Memory B cell (primary cell): Measurements from ENCODE around the gene ACOT8.
"Not testable (repeated sequence)": the region's sequence is repeated elsewhere in the genome, so short reads cannot be mapped to it uniquely, and the experiment has no call there.

Experiments
- ATAC-seq: fragments of 150-1000 bp; cut with Tn5 transposase; 2 replicates; pipeline ENCODE4 v1.10.0; 2021; ENCODE audit warnings: low read depth, mild to moderate bottlenecking, moderate library complexity
- DNase-seq, 2 donors: peaks; one replicate each; pipeline ENCODE4 v3.0.0; 2022; ENCODE audit warnings: low spot score in 2 of 2
- H3K27ac Mint-ChIP-seq: one replicate; pipeline ENCODE4 v1.8.0; 2022; ENCODE audit warnings: mild to moderate bottlenecking, moderate library complexity, mixed read lengths
- H3K27me3 Mint-ChIP-seq: one replicate; pipeline ENCODE4 v1.8.0; 2022; ENCODE audit warnings: mixed read lengths
- H3K36me3 Mint-ChIP-seq: one replicate; pipeline ENCODE4 v1.8.0; 2022; ENCODE audit warnings: mild to moderate bottlenecking, mixed read lengths
- H3K4me1 Mint-ChIP-seq: one replicate; pipeline ENCODE4 v1.8.0; 2022; ENCODE audit warnings: mixed read lengths
- H3K4me3 Mint-ChIP-seq: one replicate; pipeline ENCODE4 v1.8.0; 2022; ENCODE audit warnings: mild to moderate bottlenecking, moderate library complexity, mixed read lengths
- H3K9me3 Mint-ChIP-seq: one replicate; pipeline ENCODE4 v1.8.0; 2022; ENCODE audit warnings: mixed read lengths

ACOT8 gene

DNA sequence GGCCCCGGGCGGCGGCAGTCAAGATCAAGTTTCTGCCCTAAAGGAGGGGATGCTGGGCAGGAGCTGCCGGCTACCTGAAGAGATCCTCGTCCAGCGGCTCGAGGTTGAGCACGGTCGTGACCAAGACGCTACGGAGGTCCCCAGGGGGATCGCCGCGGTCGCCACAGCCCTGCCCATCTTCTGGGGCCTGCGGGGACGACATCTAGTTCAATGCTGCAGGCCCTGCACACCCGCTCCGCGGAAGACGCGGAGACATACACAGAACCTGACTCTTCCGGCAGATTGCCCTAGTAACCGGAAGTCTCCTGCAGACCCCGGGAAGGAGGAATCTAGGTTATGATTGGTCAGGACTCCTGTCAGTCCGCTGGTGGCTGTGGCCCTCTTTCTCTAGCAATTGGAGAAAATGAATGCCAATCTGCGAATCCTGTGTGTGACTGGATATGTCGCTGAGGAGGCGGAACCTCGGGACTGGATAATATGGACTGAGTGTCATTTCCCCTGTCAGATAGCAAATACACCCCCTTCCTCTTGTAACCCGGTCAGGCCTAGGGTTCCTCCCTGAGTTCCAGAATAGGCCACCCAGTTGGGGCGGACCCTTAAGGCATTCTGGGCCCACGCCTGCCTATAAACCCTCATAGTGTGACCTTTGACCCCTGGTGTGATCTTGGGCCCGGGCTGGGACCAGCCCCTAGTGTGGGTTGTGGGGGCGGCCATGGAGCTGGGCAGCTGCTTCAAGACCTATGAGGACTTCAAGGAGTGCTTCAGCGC, at the start of gene ACOT8, which contains the start of gene ZSWIM3:
ACOT8 (minus strand) TSS at position 279 of the 768 bp plus-strand sequence; CDS start at position 202, 77 bp downstream.
ZSWIM3 (plus strand) TSS at position 501 of the 768 bp plus-strand sequence; CDS start at position 713, 212 bp downstream.
- Mint-ChIP-seq H3K36me3 (peaks cover 4% of the 10 kb centered on the region), H3K4me3 (peak within 1 kb of the TSS; percentile 96), H3K9me3 (no peaks in the 10 kb centered on the region), H3K27ac (peak within 1 kb of the TSS; percentile 93), H3K27me3 (no peaks in the 10 kb centered on the region), H3K4me1 (peaks cover 13% of the 10 kb centered on the region)
- DNase-seq (peak; percentile 79 to 96), ATAC-seq (peak; percentile 96)

DNA sequence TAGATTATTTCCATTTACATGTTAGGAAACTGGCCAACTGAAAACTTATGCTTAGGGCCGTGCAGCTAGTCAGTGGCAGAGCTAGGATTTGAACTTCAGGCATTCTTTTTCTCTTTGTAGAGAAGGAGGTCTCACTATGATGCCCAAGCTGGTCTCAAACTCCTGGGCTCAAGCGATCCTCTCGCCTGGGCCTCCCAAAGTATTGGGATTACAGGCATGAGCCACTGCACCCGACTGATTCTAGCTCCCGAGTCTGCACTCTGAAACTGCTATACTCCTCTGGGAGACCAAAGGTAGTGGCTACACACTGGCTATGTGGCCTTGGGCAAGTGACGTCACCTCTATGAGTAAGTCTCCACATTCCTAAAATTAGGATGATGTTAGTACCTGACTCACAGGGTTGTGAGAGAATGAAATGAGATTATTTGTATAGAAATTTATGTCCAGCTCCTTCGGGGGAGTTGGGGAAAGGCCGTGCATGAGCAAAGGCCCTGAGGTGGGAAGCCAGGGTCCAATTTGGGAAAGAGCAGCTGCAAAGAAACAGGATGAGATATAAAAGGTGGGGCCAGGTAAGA, 48.4 kb upstream of the ACOT8 start:
- H3K27ac Mint-ChIP-seq, result no peak overlapping the region
- ATAC-seq, result no peak

DNA sequence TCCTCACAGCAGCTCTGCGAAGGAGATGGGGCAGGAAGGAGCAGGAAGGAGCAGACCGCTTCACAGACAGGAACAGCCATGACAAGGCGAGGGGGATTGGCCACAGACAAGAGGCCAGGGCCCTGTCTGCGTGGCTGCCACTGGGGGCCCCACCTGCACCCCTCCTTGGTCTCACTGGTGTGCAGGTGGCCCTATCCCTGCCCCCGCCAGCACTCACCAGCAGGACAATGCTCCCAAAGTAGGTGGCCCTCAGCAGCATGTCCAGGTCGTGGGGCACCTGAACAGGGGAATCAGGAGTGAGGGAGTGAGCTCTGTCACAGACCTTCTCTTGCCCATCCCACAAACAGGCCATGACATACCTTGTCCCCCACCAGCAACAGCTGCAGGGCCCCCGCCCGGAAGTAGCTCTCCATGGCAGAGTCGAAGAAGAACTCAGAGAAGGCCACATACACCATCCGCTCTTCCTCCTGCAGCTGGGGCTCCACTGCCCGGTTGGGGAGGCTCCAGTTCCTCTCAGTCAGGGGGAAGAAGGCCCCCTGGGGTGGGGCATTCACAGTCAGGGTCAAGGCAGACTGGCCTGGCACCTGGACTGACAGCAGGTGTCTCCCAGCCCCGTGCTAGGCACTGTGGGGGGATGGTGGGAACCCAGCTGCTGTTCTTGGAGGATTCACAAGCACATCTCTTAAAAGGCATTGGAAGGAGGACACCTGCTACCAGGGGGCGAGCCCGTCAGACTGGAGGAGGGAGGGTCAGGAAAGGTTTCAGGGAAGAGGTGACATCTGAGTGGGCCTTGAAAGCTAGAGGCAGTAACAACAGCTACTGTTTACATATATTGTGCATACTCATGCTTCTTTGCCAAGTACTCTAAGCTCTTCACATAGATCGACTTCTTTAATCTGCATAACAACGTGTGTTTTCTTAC, 47.7 kb upstream of the ACOT8 start:
- H3K27ac Mint-ChIP-seq, result no peak overlapping the region
- no peak for ATAC-seq
- no peaks in the 10 kb centered on the region for H3K9me3 Mint-ChIP-seq
- H3K4me3 Mint-ChIP-seq, result no peak overlapping the region
- no peak for DNase-seq
- no peaks in the 10 kb centered on the region for H3K27me3 Mint-ChIP-seq
- peaks cover 11% of the 10 kb centered on the region for H3K4me1 Mint-ChIP-seq
- H3K36me3 Mint-ChIP-seq, result no peaks in the 10 kb centered on the region

More for the DNA sequence above, 48.4 kb upstream of the ACOT8 start:
- Mint-ChIP-seq H3K27me3 (no peaks in the 10 kb centered on the region), H3K9me3 (no peaks in the 10 kb centered on the region), H3K36me3 (no peaks in the 10 kb centered on the region), H3K4me3 (no peak overlapping the region), H3K4me1 (peaks cover 12% of the 10 kb centered on the region)
- DNase-seq, result no peak

DNA sequence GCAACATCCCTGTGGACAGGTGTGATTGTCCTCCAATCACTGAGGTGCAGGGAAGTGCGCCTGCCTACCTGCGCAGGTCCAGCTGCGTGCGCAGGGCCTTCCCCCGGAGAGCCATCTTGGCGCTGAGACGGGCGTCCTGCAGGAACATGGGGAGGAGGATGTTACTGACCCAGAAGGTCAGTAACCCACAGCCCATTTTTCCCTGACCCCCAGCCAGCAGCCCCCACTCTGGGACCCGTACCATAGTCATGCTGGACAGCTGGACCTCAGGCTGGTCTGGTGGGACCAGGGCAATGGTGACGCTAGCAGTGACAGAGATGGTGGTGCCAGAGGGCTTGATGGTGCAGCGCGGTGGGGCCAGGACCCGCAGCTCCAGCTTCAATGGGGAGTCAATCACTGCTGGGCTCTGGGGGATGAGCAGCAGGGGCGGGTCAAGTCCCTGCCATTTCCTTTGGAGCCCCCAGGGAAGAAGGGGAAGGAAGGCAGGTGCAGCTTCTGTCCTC, 45.1 kb upstream of the ACOT8 start:
- no peak for DNase-seq
- H3K27ac Mint-ChIP-seq, result no peak overlapping the region
- H3K27me3 Mint-ChIP-seq, result no peaks in the 10 kb centered on the region
- peaks cover 10% of the 10 kb centered on the region for H3K36me3 Mint-ChIP-seq
- H3K4me3 Mint-ChIP-seq, result no peak overlapping the region
- H3K4me1 Mint-ChIP-seq, result peaks cover 8% of the 10 kb centered on the region
- no peak for ATAC-seq
- no peaks in the 10 kb centered on the region for H3K9me3 Mint-ChIP-seq

DNA sequence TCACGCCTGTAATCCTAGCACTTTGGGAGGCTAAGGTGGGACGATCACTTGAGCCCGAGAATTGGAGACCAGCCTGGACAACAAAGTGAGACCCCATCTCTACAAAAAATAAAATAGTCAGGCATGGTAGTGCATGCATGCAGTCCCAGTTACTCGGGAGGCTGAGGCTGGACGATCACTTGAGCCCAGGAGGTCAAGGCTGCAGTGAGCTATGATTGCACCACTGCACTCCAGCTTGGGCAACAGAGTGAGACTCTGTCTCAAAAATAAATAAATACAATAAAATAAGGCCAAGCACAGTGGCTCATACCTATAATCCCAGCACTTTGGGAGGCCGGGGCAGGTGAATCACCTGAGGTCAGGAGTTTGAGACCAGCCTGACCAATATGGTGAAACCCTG, 44.1 kb upstream of the ACOT8 start:
- H3K27ac Mint-ChIP-seq, DNase-seq, H3K27me3 Mint-ChIP-seq, H3K4me3 Mint-ChIP-seq, H3K4me1 Mint-ChIP-seq, ATAC-seq, H3K9me3 Mint-ChIP-seq: not testable (repeated sequence)
- H3K36me3 Mint-ChIP-seq, result peaks cover 14% of the 10 kb centered on the region

DNA sequence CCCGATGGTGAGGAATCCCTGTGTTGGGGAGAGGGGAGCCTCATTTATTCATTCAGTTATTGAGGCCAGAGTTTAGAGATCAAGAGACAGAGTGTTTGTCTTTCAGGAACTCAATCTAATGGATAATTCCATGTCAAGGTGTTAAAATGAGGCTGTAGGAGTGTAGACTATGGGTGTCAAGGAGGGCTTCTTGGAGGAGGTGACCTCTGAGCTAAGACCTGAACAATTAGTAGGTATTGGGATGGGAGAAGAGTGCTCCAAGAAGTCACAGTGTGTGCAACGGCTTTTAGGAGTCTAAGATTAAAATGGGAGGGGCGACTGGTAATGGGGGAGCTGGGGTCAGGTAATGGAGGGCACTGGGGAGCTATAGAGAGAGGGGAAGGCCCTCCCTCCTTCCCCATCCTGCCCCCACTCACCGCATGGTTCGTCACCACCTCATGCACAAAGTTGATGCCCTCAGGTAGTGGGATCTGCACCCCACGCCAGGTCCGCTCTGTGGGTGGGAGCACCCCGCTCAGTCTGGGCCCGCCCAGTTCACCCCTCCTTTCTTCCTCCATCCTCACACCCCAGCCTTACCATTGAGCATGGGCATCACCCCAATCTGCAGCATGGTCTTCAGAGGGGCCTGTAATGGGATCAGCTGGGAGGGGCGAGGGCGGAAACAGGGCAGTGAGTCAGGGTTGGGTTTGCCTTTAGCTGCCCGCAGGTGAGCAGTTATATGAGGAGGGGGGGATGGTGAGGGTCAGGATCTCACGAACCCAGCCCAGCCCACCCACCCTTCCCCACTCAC, 42.0 kb upstream of the ACOT8 start:
- no peak overlapping the region for H3K27ac Mint-ChIP-seq
- no peaks in the 10 kb centered on the region for H3K27me3 Mint-ChIP-seq
- ATAC-seq (no peak), DNase-seq (no peak)
- peaks cover 8% of the 10 kb centered on the region for H3K4me1 Mint-ChIP-seq
- no peak overlapping the region for H3K4me3 Mint-ChIP-seq
- no peaks in the 10 kb centered on the region for H3K9me3 Mint-ChIP-seq
- peaks cover 14% of the 10 kb centered on the region for H3K36me3 Mint-ChIP-seq

DNA sequence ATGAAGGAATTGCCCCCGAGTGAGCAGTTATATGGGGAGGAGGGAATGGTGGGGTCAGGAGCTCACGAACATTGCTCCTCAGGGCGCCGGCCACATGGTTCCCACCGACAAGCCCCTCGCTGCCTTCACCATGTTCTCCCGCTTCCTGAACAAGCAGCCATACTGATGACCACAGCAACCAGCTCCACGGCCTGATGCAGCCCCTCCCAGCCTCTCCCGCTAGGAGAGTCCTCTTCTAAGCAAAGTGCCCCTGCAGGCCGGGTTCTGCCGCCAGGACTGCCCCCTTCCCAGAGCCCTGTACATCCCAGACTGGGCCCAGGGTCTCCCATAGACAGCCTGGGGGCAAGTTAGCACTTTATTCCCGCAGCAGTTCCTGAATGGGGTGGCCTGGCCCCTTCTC, 41.1 kb upstream of the ACOT8 start:
- H3K9me3 Mint-ChIP-seq, result no peaks in the 10 kb centered on the region
- no peak overlapping the region for H3K4me3 Mint-ChIP-seq
- H3K27me3 Mint-ChIP-seq, result no peaks in the 10 kb centered on the region
- ATAC-seq, result no peak
- H3K36me3 Mint-ChIP-seq, result peaks cover 16% of the 10 kb centered on the region
- DNase-seq, result no peak
- peaks cover 10% of the 10 kb centered on the region for H3K4me1 Mint-ChIP-seq
- H3K27ac Mint-ChIP-seq, result no peak overlapping the region

DNA sequence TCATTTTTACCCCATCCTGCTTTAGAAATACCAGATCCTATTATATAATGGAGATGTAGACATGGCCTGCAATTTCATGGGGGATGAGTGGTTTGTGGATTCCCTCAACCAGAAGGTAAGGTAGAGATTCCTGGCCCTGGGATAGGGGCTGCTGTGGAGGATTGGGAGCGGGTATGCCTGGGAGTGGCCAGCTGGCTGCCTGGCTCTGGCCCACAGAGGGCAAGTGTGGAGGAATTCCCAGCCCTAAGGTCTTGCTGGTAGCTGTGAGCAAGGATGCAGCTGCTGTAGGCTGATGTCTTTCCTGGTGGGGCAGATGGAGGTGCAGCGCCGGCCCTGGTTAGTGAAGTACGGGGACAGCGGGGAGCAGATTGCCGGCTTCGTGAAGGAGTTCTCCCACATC, 40.5 kb upstream of the ACOT8 start:
- no peaks in the 10 kb centered on the region for H3K9me3 Mint-ChIP-seq
- H3K36me3 Mint-ChIP-seq, result peaks cover 17% of the 10 kb centered on the region
- ATAC-seq (no peak), DNase-seq (no peak)
- no peaks in the 10 kb centered on the region for H3K27me3 Mint-ChIP-seq
- no peak overlapping the region for H3K4me3 Mint-ChIP-seq
- H3K27ac Mint-ChIP-seq, result no peak overlapping the region
- peaks cover 11% of the 10 kb centered on the region for H3K4me1 Mint-ChIP-seq

DNA sequence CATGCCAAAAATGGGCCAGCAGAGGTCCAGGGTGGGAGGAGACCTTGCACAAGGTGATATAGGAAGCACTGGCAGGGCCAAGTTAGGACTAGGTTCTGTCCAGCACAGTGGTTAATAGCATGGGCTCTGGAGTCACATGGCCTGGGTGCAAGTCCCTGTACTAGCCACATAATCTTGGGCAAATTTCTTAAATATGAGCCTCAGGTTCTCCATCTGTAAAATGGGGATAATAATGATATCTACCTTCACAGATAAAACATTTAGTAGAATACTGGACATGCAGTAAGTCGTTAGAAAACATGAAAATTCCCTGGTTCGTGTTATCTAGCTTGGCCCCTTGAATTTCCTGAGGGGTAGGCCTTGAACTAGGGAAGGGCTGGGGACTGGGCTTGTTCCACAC, 40.1 kb upstream of the ACOT8 start:
- Mint-ChIP-seq H3K4me3 (no peak overlapping the region), H3K27ac (no peak overlapping the region), H3K36me3 (peaks cover 17% of the 10 kb centered on the region), H3K27me3 (no peaks in the 10 kb centered on the region), H3K4me1 (peaks cover 13% of the 10 kb centered on the region), H3K9me3 (no peaks in the 10 kb centered on the region)
- no peak for ATAC-seq
- no peak for DNase-seq

DNA sequence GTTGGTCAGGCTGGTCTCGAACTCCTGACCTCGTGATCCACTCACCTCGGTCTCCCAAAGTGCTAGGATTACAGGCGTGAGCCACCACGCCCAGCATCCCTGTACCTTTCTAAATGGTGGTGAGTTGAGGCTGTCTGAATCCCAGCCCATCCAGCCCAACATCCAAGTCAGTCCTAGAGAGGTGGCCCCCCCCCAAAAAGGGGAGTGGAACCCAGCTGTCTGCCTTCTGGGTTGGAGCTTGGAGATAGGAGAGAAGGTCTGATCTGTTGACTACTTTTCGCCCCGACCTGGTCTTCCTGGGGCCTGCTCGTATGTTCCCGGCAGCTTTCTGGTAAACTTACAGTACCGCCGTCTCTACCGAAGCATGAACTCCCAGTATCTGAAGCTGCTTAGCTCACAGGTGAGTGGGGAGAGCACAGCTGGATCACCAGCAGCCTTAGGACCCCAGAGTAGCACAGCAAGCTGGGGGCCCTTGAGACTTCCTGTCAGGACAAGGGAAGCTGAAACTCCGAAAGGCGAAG, 39.5 kb upstream of the ACOT8 start:
- H3K27me3 Mint-ChIP-seq, result no peaks in the 10 kb centered on the region
- H3K27ac Mint-ChIP-seq, result no peak overlapping the region
- no peak overlapping the region for H3K4me3 Mint-ChIP-seq
- ATAC-seq (no peak), DNase-seq (no peak)
- H3K4me1 Mint-ChIP-seq, result peaks cover 18% of the 10 kb centered on the region
- peaks cover 17% of the 10 kb centered on the region for H3K36me3 Mint-ChIP-seq
- no peaks in the 10 kb centered on the region for H3K9me3 Mint-ChIP-seq

DNA sequence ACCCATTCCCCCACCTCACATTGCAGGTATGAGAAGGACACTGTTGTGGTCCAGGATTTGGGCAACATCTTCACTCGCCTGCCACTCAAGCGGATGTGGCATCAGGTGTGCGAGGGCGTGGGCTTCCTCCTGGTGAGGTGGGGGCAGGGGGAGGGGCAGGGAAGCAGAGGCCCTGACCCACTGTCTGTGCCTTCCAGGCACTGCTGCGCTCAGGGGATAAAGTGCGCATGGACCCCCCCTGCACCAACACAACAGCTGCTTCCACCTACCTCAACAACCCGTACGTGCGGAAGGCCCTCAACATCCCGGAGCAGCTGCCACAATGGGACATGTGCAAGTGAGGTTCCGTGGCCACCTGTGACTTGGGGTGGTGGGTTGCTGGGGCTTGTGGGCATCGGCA, 37.6 kb upstream of the ACOT8 start:
- H3K9me3 Mint-ChIP-seq, result no peaks in the 10 kb centered on the region
- ATAC-seq (no peak), DNase-seq (no peak)
- H3K27me3 Mint-ChIP-seq, result no peaks in the 10 kb centered on the region
- peaks cover 25% of the 10 kb centered on the region for H3K4me1 Mint-ChIP-seq
- no peak overlapping the region for H3K27ac Mint-ChIP-seq
- no peak overlapping the region for H3K4me3 Mint-ChIP-seq
- H3K36me3 Mint-ChIP-seq, result peaks cover 17% of the 10 kb centered on the region

DNA sequence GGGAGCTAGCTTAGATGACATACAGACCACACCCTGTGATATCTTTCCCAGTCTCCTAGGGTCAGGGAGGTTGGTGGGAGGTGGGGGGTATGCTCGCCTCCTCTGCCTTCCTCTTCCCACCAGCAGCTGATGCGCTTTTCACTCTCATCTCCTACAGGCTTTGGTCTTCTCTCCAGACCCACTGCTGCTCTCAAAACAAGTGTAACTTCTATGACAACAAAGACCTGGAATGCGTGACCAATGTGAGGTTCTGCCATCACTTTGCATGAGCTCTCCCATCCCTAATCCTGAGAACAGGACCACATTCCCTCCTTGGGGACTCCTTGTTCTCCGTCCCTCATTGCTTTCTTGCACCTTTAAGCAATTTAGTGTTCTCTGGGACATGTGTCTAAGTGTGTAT, 36.6 kb upstream of the ACOT8 start:
- Mint-ChIP-seq H3K9me3 (no peaks in the 10 kb centered on the region), H3K27me3 (no peaks in the 10 kb centered on the region), H3K27ac (peak overlapping the region; percentile 53), H3K36me3 (peaks cover 14% of the 10 kb centered on the region), H3K4me1 (peaks cover 25% of the 10 kb centered on the region), H3K4me3 (no peak overlapping the region)
- DNase-seq, result no peak
- ATAC-seq, result no peak

DNA sequence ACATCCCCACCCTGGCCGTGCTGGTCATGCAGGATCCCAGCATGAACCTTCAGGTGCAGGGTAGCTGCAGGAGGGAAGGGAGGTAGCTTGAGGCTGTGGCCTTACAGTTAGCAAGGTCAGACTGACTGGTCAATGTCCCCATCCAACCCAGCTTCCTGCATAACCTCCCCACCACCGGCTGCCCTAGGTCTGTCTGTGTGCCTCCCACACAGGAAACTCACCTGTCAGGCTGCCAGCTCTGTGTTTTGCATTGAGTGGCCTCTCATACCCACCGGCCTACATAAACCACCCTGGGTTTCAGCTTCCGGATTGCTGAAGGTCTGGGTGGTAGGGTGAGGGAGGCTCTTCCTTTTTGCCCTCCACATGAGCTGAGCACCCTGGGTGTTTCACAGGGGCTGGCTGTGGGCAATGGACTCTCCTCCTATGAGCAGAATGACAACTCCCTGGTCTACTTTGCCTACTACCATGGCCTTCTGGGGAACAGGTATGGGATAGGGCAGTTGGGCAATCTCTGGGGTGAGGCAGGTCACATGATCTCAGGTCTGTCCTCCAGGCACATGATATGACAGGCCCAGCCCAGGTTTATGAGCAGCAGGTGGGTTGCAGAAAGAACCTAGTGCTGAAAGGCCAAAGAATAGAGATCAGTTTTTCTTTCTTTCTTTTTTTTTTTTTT, 35.8 kb upstream of the ACOT8 start:
- Mint-ChIP-seq H3K4me1 (peaks cover 25% of the 10 kb centered on the region), H3K9me3 (no peaks in the 10 kb centered on the region), H3K36me3 (peaks cover 11% of the 10 kb centered on the region), H3K27ac (peak overlapping the region; percentile 91), H3K27me3 (no peaks in the 10 kb centered on the region), H3K4me3 (peak overlapping the region; percentile 93)
- DNase-seq, result no peak
- ATAC-seq, result peak; percentile 21
